H4 (cell line): Measurements from ENCODE around the gene RNF175. TPM values are rescaled to one million over a fixed set of nuclear protein-coding genes. Genes with fewer than 3 reads are reported as not detected.
"Not testable (repeated sequence)": the region's sequence is repeated elsewhere in the genome, so short reads cannot be mapped to it uniquely, and the experiment has no call there.

Experiments used
- DNase-seq: peaks from one replicate; pipeline ENCODE4 v3.0.0-alpha.2; 2015; ENCODE audit warnings: low spot score
- total RNA-seq: library from RNA; depleted of rRNA; stranded (reverse); fragments of >200 nt; shearing (Covaris generic); gene quantifications from 2 replicates; pipeline ENCODE4 v1.2.3, GENCODE V29; 2014; rRNA removed

The RNF175 gene
- total RNA-seq, 1 experiment from 2014 or later = not detected

- DNase-seq = no peak
Measured at GRCh38 chr4:153683763-153684181, 76.1 kb downstream of the RNF175 start.

DNA sequence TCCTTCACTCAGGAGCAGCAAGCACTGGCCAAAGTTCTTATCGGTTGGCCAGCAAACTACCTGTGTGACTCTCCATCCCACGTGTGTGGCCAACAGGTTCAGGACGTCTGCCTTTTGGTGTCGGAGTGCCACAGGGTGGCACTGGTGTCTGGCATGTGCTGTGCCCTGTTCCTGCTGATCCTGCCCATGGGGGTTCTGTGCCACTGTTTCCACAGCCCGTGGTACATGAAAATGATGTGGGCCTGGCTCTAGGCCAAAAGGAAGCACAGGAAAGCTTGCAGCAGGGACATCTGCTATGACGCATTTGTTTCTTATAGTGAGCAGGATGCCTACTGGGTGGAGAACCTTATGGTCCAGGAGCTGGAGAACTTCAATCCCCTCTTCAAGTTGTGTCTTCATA lies 80.3 kb downstream of the RNF175 start:
- no peak for DNase-seq

- DNase-seq = peak; percentile 59
Measured at GRCh38 chr4:153676984-153677383, 82.8 kb downstream of the RNF175 start.

GRCh38 chr4:153676486-153676885 lies 83.3 kb downstream of the RNF175 start:
- no peak for DNase-seq

GRCh38 chr4:153669838-153670237 lies 90.0 kb downstream of the RNF175 start:
- no peak for DNase-seq

DNA sequence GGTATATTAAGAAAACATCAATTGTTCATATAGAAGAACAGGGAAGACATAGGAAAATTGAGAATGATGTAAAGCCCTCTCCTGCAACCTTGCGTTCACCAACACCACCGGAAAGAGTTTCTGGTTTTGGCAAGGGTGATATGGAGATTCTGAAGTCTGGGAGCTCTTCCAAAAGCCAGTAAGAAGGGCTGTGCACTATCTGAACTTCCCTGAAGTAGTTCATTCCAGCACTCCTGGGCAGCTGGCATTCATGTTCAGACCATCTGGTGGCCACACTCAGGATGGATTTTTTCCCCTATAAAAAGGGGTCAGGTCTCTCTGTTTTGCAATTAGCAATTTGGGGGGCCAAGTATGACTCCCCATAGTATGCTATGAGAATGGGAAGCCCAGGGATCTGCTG lies 91.2 kb downstream of the RNF175 start:
- DNase-seq = no peak

GRCh38 chr4:153666505-153666904 lies 93.3 kb downstream of the RNF175 start:
- DNase-seq = not testable (repeated sequence)

GRCh38 chr4:153663667-153664066 lies 96.2 kb downstream of the RNF175 start:
- DNase-seq = no peak

DNA sequence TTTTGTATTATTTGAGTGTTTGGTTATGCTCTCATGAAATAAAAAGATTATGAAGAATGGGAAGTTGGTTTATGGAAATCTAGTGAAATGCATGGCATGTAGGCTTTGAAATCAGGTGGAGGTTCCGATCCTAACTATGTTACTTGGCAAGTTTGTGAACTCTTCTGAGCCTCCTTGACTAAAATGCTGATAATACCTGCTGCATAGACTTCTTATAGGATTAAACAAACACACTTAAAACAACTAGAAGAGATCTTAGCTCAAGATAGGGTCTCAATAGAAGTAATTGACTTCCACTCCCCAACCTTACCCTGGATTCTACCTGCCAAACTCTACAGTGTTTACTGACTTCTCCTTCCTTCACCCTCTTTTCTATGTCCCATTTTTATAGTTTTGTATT lies 97.9 kb downstream of the RNF175 start:
- no peak for DNase-seq

GRCh38 chr4:153661215-153661822 lies 98.5 kb downstream of the RNF175 start:
- DNase-seq = no peak

Other genes with a start within 250 kb of the RNF175 start
- not detected in 2 replicates for gene TLR2, start 75.7 kb downstream of the RNF175 start, total RNA-seq
- 0.29 TPM in 1 of 2 replicates, not detected in the other for gene SFRP2, start 29.1 kb upstream of the RNF175 start, total RNA-seq